Middle frontal gyrus (tissue), 1 donor: ENCODE data around the gene PET117.
"Not testable (repeated sequence)": the region's sequence is repeated elsewhere in the genome, so short reads cannot be mapped to it uniquely, and the experiment has no call there.

Source experiments
- DNase-seq: peaks from one replicate; pipeline ENCODE4 v3.0.0-alpha.2; 2015; ENCODE audit warnings: low spot score; ENCODE audit errors: extremely low spot score

PET117 gene

DNA sequence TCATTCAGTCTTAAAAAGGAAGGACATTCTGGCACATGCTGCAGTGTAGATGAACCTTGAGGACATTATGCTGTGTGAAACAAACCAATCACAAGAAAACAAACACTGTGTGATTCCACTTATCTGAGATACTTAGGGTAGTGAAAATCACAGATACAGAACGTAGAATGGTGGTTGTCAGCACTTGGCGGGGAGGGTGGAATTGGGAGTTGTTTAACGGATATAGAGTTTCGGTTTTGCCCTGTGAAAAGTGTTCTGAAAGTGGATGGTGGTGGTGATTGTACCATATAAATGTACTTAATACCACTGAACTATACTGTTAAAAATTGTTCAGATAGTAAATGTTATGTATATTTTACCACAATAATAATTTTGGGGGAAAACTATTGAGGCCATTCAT, 18.4 kb downstream of the PET117 start:
- no peak for DNase-seq

DNA sequence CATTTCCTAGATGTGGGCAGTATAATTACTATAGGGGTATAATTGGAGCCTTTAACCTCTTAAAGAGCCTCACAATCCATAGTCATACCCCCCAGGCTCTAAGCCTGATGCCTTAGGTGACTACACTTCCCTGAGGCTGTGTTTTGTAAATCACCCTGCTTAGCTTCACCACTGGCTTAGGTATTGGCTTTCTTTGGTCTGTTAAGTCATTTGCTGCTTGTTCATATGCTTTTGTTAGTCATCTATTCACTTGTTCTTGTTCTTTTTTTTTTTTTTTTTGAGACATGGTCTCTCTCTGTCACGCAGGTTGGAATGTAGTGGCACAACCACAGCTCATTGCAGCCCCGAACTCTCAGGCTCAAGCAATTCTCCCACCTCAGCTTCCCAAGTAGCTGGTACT, 26.7 kb downstream of the PET117 start:
- DNase-seq, result no peak

DNA sequence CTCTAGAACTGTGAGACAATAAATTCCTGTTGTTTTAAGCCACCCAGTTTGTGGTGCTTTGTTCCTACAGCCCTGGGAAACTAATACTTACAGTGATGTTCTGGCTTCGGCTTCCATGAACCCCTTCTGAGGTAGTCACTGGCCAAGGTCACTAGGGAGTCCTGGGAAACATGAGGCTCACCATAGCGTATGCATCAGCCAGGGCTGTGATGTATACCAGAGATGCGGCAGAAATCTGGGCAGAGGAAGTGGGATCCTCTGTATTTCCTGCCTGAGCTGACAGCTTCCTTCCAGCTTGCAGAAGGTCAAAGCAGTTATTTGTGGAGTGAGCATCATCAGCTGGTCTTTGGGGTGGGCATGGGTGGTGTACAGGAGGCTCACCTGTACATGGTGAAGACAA, 27.9 kb downstream of the PET117 start:
- no peak for DNase-seq

DNA sequence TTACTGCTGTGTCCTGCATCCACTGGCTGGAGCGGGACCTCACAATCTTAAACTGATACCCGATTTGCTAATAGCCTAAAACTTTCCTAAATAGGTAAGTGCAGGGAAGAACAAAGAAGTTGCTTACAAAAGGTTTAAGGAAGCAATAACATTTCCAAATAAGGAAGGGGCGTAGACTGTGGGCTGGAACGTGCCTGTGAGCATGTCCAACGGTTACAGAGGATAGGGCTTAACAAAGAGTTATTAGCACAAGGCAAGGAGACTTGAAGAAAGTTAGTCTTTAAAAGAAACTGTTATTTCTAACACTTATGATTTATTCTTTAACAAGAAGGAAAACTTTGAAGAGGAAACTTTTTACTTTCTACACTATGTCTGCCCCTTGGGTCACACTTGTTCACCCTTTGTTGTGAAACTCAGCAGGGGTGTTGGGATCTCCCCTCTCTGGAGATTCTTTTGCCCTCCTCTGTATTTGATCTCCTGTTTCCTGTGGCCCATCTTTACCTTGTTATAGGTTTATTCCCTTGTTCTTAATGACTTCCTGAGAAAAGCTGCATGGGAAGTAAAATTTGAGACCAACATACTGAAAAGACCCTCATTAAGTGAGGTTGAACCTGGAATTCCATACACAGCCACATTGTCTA, 28.7 kb downstream of the PET117 start:
- DNase-seq, result no peak

DNA sequence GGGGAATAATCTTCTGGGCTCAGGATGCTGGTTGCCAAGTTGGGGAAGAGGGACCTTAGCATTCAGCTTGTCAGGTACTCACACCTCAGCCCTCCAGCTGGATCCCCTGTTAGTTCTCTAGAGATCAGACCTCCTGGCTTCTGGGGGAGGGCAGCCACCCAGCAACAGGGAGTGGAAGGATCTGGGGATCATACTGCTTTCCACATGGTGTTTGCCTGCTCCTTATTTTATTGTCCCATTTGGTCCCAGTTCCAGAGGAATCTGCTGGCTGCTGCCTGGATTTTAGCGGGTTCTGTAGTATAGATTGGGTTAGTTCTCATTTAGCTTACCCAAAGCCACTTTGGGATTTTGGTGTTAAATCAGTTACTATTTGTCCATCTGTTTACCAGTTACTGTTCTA, 29.3 kb downstream of the PET117 start:
- no peak for DNase-seq

DNA sequence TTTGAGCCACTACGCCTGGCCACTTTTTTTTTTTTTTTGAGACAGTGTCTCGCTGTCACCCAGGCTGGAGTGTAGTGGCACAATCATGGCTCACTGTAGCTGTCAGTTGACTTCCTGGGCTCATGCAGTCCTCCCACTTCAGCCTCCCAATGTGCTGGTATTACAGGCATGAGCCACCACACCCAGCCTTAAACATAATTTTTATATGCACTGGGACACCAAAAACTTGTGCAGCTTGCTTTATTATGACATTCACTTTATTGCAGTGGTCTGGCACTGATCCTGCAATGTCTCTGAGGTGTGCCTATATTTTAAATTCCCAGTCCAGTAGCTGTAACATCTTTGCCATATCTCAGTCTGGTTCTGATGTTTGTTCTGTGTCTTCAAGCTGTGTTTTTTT, 34.7 kb downstream of the PET117 start:
- DNase-seq, result no peak

DNA sequence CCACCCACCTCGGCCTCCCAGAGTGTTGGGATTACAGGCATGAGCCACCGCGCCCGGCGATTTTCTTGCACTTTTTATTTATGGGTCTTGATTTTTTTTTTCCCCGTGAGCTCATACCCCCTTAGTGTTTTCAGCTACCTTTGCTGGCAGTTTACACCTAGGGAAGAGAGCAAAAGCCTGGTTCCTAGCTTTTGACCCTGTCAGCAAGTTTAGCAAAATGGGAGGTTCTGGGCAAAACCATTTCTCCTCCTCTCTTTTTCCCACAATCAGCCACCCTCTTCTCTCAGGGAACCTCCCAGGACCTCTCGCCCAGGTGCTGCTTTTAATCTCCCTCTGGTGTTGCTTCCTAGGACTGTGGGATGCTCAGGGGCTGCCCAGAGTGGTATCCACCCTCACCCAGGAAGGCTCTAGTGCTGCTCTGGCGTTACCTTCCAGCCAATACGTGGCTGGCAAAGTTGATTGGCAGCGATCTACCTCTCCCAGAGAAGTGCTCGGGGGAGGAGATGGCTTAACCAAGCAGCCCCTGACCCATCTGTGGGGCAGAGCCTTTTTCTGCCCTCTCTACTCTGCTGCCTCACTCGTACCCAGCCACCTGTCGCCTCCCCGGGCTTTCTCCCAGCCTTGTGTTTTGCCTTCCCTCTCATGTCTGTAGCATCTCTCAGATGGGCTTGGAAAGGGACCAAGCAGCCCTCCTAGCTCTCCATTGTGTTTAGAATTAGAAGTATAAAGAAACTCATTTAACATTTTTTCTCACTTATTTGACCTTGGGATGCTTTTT, 37.4 kb downstream of the PET117 start:
- DNase-seq, result no peak

DNA sequence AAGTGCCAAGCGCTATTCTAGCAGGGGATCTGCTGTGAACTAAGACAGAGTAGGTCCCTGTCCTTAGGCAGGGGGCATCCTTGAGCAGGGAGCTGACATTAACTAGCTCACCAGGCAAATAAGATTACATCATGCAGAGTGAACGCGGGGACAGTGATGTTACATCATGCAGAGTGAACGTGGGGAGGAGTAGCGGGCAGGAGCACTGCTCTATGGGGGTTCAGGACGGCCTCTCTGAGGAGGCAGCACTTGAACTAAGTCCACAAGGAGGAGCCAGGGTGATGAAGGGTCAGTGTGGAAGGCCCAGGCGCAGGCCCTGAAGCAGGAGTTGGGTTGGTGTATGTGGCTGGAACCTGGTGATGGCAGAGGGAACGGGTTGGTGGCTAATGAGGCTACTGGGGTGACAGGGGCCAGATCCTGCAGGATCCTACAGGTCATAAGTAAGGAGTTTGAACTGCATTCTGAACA, 38.7 kb downstream of the PET117 start:
- DNase-seq, result no peak

DNA sequence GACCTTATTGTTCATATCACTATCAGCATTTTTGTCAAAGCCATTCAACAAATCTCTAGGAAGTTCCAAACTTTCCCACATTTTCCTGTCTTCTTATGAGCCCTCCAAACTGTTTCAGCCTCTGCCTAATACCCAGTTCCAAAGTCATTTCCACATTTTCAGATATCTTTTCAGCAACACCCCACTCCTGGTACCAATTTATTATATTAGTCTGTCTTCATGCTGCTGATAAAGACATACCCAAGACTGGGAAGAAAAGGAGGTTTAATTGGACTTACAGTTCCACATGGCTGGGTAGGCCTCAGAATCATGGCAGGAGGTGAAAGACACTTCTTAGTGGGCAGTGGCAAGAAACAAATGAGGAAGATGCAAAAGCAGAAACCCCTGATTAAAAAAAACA, 42.7 kb downstream of the PET117 start:
- DNase-seq, result not testable (repeated sequence)

DNA sequence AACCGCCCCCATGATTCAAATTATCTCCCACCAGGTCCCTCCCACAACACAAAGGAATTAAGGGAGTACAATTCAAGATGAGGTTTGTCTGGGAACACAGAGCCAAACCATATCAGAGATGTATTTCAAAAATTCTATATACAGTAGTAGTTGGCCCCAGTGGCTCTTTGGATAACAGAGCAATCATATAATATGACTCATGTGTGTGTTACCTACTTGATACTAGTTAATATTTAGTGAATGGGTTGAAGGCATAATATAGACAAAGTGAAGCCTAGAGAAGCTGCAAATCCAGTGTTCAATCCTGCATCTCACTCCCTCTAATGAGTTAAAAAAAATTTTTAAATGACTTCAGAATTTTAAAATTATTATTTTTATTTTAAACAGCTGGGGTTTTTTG, 43.2 kb downstream of the PET117 start:
- DNase-seq, result no peak

DNA sequence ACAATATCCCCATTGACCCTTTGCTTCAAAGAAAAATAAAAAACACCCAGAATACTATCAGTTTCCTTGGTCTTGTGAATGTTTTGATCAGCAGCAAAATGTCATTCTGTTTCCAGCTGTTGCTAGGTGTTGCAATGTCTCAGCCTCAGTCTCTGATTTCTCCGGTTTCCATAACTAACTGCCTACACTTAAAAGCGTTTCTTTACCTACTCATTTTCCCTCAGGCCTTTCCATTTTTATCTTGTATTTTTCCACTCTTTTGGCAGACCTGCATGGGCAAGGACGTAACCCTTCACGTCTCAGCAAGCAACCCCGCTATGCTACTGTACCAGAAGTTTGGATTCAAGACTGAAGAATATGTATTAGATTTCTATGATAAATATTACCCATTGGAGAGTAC, 49.4 kb downstream of the PET117 start:
- no peak for DNase-seq

DNA sequence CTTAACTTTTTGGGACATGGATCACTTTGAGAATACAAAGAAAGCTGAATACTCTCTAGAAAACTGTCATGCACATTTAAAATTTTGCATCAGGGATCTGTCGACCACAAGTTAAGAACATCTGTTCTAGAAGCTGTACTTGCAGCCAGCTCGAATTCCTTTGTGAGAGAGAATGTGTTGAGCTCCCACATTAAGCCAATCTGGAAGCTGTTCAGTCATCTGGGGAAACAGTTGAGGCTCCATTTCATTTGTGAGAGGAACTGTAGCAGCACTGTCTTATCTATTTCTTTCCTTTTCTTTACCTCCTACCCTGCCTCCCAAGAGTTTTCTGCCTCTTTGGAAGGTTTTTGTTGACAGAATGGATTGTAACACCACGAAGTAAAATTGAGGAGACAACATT, 50.8 kb downstream of the PET117 start:
- no peak for DNase-seq

DNA sequence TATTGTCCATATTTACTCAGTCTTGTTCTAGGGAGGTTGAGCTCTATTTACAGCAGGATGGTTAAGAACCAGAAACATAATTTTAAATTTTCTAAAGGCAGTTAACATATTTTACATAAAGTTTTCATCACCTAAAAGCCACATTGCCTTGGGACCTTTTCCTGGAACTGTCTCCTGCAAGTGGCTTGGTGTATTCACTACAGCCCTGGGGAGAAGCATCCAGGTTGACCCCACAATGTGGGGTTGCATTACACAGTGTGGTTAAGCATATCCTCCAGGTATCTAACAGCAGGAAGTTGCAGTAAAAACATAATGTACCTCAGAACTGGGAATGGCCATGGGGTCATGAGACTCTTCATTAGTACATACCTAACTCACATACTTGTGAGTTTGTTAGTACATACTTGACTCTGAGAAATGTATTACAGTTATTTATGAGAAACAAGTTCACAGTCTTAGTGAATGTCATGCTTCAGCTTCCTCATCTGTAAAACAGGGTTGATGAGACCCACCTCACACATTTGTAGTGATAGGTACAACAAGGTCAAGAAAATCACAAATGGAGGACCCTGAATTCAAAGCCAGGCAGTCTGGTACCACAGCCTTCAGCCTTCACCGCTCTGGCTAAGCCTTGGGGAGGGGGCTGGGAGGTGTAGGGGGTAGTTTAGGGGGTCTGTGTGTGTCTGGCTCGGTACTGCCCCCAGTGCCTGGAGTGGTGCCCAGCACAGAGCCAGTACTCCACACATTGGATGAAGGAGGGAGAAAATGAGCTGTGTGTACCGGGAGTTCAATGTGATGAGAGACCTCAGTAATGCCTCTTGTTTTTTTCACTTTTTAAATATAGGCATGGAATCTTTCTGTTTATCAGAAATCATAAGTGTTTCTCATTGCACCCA, 52.9 kb downstream of the PET117 start:
- no peak for DNase-seq

DNA sequence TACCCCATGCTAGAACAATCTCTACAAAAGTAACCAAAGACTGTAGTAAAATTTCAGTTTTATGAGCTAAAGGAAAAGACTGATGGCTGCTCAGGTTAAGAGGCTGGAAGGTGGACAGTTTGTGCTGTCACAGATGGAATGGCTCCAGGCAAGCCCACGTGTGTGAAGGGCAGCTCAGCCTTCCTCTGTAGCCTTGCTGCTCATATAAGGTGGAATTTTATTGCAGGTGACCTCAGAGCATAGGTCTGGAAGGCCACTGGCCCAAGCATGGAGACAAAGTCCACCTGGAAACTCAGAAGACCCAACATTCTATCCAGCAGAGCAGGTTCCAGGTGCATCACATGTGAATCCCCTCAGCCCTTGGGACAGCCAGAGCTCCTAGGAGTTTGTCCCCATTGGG, 53.6 kb downstream of the PET117 start:
- DNase-seq, result no peak
